HG02642 (cell line): ENCODE measurements around the gene IL17B.

Experiments
- ATAC-seq: cut with Tn5 transposase; IDR thresholded peaks from one replicate; pipeline ENCODE4 v1.9.1; 2021; ENCODE audit warnings: mild to moderate bottlenecking; ENCODE audit not compliant: unreplicated experiment, poor library complexity

Gene IL17B

DNA sequence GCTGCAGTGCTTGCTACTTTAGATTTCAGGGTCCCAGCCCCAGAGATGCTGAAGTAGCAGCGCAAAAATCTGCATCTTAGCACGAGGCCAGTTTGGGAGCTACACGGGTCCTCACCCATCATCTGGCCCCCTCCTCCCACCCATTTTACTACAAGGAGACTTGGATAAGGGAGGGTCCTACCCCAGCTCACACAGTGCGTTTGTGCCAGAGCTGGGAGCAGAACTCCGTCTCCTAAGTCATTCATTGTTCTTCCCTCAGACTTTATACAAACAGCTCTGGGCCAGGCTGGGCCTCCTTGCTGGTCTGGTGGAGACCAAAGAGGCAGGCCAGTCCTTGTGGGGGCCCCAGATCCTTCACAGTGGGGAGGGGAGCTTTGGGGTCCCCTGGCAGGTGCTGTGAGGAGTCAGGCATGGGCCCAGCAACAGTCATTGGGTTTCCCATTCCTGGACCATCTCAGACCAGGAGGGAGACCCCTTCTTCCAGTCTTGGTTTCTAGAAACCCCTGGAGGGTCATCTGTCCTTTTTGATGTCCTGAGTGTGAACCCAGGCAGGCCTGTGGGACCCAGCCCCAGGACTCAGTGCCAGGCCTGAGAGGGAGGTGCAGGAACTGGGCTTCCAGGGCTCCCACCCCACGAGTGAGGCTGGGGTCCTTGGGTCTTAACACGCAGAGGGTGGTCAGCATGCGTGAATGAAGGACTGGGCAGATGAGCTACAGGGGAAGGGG is 2.3 kb upstream of the IL17B start:
- no peak for ATAC-seq

DNA sequence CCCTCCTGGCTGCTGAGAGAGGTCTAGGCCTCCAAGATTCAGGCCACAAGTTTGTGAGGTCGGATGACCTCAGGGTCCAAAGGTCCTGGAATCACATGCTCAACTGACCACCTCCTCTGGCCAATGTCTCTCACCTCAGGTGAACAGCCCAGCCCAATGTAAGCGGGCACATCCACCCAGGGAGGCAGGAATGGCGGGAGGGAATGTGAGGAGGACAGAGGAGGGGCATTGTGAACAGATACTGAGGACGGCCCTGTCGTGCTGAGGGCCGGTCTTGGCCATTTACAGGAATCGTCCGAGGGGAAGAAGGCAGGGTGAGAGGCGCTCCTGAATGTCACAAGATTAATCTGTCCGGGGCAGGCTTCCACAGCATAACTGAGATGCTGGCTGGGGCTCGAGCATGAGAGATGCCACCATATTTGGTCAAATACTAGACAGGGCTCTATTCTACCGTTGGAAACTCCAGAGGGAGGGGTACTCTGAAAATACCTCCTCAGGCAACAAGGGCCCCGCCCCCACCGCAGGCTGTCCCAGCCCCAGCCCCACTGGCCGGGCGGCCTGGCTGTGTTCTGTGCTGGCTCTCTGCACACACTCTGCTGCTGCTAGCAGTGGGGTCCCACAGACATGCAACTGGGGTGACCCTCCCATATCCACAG is 1.5 kb upstream of the IL17B start:
- no peak for ATAC-seq

DNA sequence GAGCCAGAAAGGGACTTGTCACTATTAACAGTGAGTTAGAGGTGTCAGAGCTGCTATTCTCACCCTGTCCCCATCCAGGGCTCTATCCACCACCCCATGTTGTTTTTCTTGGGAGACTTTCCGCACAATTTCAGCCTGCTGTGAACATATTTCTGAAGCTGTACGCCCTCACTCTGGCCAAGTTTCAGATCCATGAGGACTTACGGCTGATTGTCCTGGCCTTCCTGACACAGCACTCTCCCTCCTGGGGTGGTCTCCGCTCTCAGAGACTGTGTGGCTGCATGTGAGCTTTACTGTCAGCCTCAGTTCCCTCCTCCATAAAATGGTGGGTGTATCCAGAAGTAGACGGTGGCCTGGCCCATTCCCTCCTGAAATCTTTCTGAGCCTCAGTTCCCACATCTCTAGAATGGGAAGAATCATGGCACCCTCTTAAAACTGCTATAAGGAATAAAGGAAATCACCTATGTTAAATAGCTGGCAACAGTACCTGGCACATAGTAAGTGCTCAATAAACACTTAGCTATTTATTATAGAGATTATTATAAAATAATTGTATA is 804 bp upstream of the IL17B start:
- no peak for ATAC-seq

DNA sequence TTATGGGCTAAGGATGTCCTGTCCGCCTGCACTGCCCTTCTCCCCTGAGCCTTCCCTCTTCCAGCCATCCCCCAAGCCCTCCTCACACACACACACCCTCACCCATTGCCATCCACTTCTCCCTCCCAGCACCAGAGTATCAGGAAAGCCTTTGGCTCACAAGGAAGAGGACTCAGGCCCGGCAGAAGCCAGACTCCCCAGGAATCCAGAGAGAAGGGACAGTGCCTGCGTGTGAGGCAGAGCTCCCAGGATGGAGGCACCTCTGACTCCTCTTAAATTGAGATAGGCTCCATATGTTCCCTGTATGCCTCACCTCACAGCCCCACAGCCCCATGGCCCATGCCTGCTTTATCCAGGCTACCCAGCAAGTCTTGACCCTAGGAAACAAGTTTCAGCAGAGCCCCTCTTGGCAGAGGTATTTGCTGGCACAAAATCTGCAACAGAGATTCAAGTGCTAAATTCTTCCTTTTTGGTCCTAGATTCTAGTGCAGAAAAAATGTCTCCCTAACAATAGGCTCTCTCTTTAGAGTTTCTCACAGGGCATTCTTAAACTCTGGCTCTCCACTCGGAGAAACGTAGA is 761 bp downstream of the IL17B start:
- no peak for ATAC-seq

DNA sequence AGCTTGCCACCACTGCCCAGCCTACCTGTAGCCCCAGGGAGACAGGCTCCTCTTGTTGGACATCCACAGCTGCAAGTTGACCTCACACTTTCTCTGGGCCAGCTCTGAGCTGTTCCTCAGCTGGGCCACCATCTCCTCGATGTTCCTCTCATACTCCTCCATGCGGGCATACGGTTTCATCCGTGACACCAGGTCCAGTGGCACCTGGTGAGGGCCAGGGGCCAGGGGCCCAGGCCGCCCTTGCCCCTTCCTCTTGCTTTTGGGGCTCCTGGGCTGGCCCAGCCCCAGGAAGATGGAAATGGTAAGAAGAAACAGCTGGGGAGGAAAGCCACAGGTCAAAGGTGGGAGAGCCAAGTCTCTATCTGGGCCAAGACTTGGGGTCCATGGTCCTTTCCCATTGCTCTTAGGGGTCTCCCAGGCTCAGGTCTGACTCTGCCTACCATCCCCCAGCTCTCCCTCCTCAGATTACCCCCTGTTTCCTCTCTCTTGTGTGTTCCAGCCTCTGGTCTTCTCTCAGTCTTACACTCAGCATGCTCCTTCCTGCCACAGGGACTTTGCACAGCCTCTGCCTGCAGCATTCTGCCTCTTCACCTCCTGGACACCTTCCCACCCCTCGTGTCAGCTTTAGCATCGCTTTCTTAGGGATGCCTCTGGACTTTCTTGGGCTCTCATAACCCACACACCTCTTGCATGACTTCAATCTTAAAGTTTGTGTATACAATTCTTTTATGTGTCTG is 2.2 kb downstream of the IL17B start:
- no peak for ATAC-seq

DNA sequence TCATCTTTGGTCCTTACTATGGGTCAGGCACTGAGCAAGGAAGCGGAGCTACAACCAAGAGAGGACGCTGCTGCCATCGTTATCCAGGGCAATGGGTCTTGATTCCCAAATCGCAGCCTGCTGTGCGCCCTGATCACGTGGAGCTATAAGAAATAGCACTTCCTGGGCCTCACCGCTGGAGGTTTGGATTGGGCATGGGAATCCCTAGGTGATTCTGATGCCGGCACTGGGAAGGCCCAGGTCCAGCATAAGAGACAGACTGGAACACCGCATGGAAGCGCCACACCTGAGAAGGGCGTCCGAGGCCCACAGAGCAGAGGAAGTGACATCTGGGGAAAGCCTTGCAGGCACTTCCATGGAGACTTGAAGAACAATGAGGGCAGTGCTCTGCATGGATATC is 3.0 kb downstream of the IL17B start:
- ATAC-seq: no peak

DNA sequence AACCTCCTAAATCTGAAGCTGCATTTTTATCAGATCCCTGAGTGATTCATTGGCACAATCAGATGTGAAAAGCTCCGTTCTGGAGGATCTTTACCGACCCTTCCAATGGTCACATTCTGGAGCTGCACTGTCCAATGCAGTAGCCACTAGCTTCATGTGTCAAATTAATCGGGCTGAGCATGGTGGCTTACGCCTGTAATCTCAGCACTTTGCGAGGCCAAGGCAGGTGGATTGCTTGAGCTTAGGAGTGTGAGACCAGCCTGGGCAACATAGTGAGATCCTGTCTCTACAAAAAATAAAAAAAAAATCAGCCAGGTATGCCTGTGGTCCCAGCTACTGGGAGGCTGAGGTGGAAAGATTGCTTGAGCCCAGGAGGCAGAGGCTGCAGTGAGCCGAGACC is 3.7 kb downstream of the IL17B start:
- no peak for ATAC-seq

DNA sequence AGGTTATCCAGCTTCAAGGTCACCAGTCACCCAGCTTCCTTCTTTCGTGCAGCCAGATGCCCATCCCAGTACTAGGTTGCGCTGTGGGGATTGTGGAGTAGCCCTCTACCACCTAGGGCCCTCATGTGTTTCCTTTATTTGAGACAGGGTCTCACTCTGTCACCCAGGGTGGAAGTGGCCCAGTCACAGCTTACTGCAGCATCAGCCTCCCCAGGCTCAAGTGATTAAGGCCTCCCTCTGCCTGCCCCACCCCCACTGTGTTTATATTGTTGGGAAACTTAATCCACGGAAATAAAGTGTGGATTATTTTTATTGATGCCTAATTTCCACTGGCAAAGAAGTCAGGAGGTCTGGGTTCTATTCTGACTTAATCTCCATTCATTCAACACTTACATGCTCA is 4.3 kb downstream of the IL17B start:
- no peak for ATAC-seq

DNA sequence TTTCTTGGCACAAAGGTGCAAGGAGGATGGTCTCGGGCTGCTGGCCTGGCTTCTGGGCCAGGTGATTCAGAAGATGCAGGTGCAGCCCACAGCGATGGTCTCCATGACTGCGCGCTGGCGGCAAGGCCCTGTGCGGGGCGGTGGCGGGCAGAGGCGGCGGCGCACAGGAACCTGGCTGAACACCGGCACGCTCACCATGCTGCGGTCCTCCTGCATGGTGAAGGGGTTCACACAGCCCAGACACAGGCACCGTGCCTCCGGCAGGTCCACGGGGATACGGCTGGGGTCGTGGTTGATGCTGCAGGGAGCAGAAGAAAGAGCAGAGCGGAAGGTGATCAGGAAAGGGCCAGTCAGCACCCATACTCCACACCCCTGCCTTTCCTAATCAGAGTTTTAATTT is 4.8 kb downstream of the IL17B start:
- no peak for ATAC-seq

DNA sequence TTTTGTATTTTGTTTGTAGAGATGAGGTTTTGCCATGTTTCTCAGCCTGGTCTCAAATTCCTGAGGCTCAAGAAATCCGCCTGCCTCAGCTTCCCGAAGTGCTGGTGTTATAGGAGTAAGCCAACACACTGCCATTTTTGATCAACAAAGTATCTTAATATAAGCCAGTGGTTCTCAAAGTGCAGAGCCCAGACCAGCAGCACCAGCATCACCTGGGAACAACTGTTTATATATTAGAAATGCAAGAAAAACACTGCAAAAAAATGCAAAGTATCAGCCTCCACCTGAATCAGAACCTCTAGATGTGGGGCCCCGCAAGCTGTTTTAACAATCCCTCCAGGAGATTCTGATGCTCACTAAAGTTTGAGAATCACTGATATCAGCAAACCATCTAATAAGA is 6.2 kb downstream of the IL17B start:
- no peak for ATAC-seq

DNA sequence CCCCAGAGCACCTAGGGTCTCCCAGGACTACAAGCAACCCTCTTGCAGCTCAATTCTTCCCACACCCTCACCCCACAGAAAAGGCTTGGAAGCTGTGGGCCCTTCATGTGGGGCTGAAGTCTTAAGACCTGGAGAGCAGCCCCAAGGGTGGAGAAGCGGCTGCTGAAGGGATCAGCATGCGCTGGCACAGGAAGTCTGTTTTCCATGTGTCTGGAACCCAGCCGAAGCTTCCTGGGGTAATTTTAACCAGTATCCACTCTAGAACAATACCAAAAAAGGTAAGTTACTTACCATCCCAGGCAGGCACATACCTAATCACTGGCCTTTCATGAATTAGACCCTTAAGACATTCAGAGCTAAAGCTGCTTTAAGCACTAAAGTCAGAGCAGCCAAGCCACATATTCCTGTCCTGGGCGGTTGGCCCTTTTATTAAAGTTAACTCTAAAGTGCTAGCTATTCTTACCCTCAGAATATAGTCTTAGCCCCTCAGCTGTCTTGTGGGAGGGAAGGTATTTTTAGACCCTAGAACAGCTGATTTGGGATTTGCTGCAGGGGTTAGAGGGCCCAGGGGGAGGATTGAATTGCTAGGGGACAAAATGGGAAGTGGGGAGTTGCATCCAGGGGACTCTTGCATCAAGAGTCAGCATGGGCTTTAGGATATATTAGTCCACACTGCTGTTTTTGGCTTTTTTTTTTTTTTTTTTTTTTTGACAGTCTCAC is 6.9 kb downstream of the IL17B start:
- ATAC-seq: no peak

DNA sequence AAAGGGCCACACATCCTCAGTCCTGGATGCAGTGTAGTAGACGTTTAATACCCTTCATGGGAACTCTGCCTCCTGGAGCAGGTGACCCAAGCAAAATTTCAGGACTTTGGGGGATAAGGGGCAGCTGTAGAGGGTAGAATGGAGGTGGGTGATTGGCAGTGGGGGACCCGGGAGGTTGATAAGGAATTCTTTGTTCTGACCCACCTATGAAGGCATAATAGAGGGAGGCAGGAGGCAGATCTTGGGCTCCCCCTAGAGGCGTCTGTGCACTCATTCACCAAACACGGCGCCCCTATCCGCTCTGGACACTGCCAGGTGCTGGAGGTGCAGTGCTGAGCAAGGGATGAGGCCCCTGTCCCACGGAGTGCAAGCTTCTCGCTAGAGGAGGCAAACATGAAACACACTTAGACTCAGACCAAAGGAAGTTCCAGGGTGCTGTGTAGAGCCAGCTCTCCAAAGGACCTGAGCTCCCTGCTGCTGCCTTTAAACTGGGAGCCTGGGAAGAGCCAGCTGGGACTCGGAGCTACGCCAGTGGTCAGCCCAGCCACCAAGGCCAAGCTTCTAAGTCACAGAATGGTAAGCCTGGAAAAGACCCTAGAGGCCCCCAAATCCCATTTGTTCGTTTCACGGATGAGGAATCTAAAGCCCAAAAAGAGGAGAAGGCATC is 7.7 kb downstream of the IL17B start:
- peak; percentile 90 for ATAC-seq

DNA sequence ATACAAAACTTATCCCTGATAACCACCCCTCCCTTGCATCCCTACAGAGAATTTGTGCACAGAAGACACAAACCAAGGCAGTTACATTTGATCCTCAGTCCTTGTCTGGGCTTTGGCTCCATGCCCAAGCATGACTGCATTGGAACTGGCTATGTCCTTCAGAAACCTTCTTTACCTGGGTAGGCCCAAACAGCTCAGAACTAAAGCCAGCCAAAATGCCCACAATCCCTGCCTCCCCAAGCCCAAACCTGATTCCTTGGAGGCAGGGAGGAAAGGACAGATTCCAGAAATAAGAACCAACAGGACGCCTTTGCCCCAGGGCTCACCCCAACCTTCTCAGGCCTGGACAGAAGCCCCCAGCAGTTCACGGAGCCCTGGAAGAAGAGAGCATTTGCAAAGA is 8.2 kb downstream of the IL17B start:
- ATAC-seq: no peak

DNA sequence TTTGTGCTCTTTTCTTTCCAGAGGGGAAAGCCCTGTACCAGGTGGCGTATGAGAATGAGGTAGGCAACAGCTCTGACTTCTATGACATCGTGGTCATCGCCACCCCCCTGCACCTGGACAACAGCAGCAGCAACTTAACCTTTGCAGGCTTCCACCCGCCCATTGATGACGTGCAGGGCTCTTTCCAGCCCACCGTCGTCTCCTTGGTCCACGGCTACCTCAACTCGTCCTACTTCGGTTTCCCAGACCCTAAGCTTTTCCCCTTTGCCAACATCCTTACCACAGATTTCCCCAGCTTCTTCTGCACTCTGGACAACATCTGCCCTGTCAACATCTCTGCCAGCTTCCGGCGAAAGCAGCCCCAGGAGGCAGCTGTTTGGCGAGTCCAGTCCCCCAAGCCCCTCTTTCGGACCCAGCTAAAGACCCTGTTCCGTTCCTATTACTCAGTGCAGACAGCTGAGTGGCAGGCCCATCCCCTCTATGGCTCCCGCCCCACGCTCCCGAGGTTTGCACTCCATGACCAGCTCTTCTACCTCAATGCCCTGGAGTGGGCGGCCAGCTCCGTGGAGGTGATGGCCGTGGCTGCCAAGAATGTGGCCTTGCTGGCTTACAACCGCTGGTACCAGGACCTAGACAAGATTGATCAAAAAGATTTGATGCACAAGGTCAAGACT is 11.0 kb downstream of the IL17B start:
- no peak for ATAC-seq

DNA sequence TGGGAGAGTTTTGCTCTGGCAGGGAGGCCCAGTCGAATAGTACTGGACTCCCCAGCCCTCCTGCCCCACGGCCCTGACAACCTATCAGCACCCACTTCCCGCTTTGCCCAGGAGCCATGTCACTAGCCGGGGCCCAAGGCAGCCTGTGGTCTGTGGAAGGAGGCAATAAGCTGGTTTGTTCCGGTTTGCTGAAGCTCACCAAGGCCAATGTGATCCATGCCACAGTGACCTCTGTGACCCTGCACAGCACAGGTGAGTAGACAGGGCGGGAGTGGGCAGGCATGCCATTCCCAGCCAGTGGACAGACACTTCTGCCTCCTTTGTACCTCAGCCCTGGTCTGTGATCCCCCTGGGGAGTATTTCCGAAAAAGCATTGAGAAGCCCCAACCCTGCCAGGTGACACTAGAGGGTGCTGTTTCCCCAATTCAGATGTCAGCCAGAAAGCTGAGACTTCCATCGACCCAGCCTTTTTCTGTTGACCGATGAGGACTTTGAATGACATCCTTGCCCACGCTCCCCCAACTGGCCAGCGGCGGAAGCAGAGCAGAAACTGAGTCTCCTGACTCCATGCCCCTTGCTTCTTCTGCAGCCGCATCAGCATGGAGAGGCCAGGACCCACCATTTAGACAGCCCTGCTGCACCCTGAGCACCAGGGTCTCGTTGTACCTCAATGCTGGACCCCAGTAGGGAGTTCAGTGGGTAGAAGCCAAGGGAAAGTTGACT is 11.7 kb downstream of the IL17B start:
- peak; percentile 55 for ATAC-seq

DNA sequence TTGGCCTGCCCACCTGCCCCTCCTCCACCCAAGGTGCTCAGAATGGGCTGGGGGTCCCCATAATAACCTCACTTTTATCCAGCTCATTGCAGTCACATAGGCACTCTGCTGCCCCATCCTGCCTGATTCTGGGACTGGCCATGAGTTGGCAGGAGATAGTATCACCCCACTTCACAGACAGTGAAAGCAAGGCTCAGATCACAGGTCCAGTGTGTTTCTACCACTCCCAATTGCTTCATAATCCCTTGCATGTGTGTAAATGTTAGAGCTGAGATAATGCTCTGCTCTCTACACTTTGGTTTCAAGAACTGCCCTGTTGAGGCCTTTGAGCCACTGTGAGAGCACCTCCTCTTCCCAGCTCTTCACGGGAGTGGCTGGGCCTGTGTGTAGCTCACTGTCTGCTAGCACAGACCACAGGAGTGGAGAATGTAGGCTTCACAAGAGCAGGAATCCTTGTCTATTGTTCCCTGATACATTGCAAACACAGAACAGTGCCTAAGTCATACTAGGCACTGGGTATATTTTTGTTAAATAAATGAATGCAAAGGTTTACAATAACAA is 12.8 kb downstream of the IL17B start:
- no peak for ATAC-seq

DNA sequence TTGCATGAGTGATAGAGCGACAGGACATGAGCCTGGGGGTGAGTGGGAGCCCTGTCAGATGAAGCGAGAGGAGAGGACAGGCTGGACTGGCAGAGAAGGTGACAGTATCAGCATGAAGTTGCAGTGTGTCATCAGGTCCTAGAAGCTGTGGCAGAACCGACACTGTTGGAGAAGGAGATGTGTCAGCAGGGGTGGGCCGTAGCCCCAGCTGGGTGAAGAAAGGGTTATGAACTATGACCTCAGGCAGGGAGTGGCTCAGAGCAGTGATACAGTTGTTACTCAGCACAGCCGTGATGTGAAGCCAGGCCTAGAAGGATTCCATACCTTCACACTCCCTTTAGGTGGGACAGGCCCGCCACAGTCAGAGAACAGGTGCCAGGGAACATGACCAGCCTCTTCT is 13.7 kb downstream of the IL17B start:
- no peak for ATAC-seq

DNA sequence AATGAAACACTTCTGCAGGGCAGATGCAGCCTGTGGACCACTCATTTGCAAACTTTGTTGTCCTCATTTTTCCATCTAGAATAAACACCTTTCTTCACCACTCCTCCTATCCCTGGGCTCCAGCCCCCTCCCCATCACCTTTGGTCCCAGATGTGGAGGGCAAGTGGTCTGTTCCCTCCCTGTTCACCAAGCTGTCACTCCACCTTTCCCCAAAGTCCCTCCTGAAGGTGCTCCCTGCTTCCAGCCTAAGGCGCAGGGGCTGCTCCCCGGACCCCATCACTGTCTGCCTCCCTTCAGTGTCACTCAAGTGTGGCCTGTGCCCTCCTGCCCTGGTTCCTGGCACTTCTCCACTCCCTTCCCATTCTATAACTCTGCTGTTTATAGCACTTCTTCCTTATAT is 14.4 kb downstream of the IL17B start:
- no peak for ATAC-seq
